ENCODE measurements around the gene CHAMP1.
"Not testable (repeated sequence)": the region's sequence is repeated elsewhere in the genome, so short reads cannot be mapped to it uniquely, and the experiment has no call there.

The CHAMP1 gene

GRCh38 chr13:114328595-114328994 is 14.3 kb downstream of the CHAMP1 start:
- intact Hi-C loops (cut with DNase I), result no loop called here
- DNase-seq, result no peak

GRCh38 chr13:114330086-114330485 is 15.8 kb downstream of the CHAMP1 start:
- intact Hi-C loops (cut with DNase I), result no loop called here
- DNase-seq, result no peak

GRCh38 chr13:114333881-114334280 is 19.6 kb downstream of the CHAMP1 start:
- intact Hi-C loops (cut with DNase I); DNase-seq: not testable (repeated sequence)

GRCh38 chr13:114334305-114335053 is 20.2 kb downstream of the CHAMP1 start:
- DNase-seq, result no peak
- intact Hi-C loops (cut with DNase I), result no loop called here

GRCh38 chr13:114336457-114336856 is 22.2 kb downstream of the CHAMP1 start:
- DNase-seq; intact Hi-C loops (cut with DNase I): not testable (repeated sequence)

GRCh38 chr13:114338959-114339358 is 24.7 kb downstream of the CHAMP1 start:
- no peak for DNase-seq
- intact Hi-C loops (cut with DNase I), result no loop called here

GRCh38 chr13:114339857-114340534 is 25.7 kb downstream of the CHAMP1 start:
- peak in 1 of 10 donors; percentile 72 for DNase-seq
- intact Hi-C loops (cut with DNase I), result no loop called here

GRCh38 chr13:114341003-114341777 is 26.9 kb downstream of the CHAMP1 start:
- intact Hi-C loops (cut with DNase I), result no loop called here
- no peak for DNase-seq

- intact Hi-C loops (cut with DNase I); DNase-seq: not testable (repeated sequence)
Measured at GRCh38 chr13:114347256-114347655, 33.0 kb downstream of the CHAMP1 start.

- intact Hi-C loops (cut with DNase I), result not testable (repeated sequence)
- peak in 1 of 10 donors; percentile 82 for DNase-seq
Measured at GRCh38 chr13:114352763-114353162, 38.5 kb downstream of the CHAMP1 start.

GRCh38 chr13:114353382-114353781 is 39.1 kb downstream of the CHAMP1 start:
- DNase-seq; intact Hi-C loops (cut with DNase I): not testable (repeated sequence)
